ENCODE results near the gene RAPGEF4.

GRCh38 chr2:172725284-172725683 lies 10.4 kb upstream of the RAPGEF4 start:
- TF ChIP-seq CTCF (IDR thresholded peaks at IDR 0.05) (no peak), POLR2AphosphoS5 (IDR thresholded peaks at IDR 0.05; ENCODE audit: low read depth, low read length) (no peak)

All from Panc1 (cell line).